Stimulated activated CD8-positive, alpha-beta memory T cell treated with anti-CD3 and anti-CD28 coated beads, Interleukin-4, amount 100 ng/mL, for 4 hours (primary cell): ENCODE data around the gene ADORA3.

Experiments
- DNase-seq, 2 donors: peaks; one replicate each; pipeline ENCODE4 v3.0.0-alpha.2; 2020; ENCODE audit warnings: low read depth in 2 of 2, low spot score in 1 of 2

The ADORA3 gene

GRCh38 chr1:111475701-111476100 lies 27.7 kb downstream of the ADORA3 start:
- DNase-seq: no peak

- DNase-seq: no peak
Observed at GRCh38 chr1:111474521-111474920, 28.9 kb downstream of the ADORA3 start.

- DNase-seq: no peak
Observed at GRCh38 chr1:111474106-111474505, 29.3 kb downstream of the ADORA3 start.

- no peak for DNase-seq
Observed at GRCh38 chr1:111471538-111471937, 31.9 kb downstream of the ADORA3 start.

GRCh38 chr1:111471012-111471411 lies 32.4 kb downstream of the ADORA3 start:
- DNase-seq: no peak

- DNase-seq: no peak
Observed at GRCh38 chr1:111470596-111470995, 32.8 kb downstream of the ADORA3 start.

- DNase-seq: no peak
Observed at GRCh38 chr1:111469539-111469938, 33.9 kb downstream of the ADORA3 start.

GRCh38 chr1:111468717-111469100 lies 34.7 kb downstream of the ADORA3 start:
- no peak for DNase-seq

- DNase-seq: no peak
Observed at GRCh38 chr1:111467865-111468716, 35.3 kb downstream of the ADORA3 start.

GRCh38 chr1:111466480-111466879 lies 37.0 kb downstream of the ADORA3 start:
- DNase-seq: no peak

- no peak for DNase-seq
Observed at GRCh38 chr1:111465754-111466153, 37.7 kb downstream of the ADORA3 start.

GRCh38 chr1:111463029-111463683 lies 40.3 kb downstream of the ADORA3 start:
- no peak for DNase-seq

- no peak for DNase-seq
Observed at GRCh38 chr1:111462370-111463028, 40.9 kb downstream of the ADORA3 start.

- no peak for DNase-seq
Observed at GRCh38 chr1:111461765-111462164, 41.7 kb downstream of the ADORA3 start.

- no peak for DNase-seq
Observed at GRCh38 chr1:111455642-111456031, 47.8 kb downstream of the ADORA3 start.

- no peak for DNase-seq
Observed at GRCh38 chr1:111454859-111455641, 48.4 kb downstream of the ADORA3 start.

GRCh38 chr1:111453706-111454105 lies 49.7 kb downstream of the ADORA3 start:
- no peak for DNase-seq

- DNase-seq: no peak
Observed at GRCh38 chr1:111452581-111452980, 50.9 kb downstream of the ADORA3 start.

GRCh38 chr1:111450185-111450584 lies 53.2 kb downstream of the ADORA3 start:
- no peak for DNase-seq

GRCh38 chr1:111449703-111450017 lies 53.8 kb downstream of the ADORA3 start:
- no peak for DNase-seq
